Ovary (tissue), 9 donors: Measurements from ENCODE around the gene AKNA. TPM values are rescaled to one million over a fixed set of nuclear protein-coding genes. Genes with fewer than 3 reads are reported as not detected.

Experiments used
- DNase-seq, 5 donors: peaks; one replicate each; pipeline ENCODE4 v3.0.0-alpha.2; 2019 to 2020
- H3K27ac ChIP-seq, 2 donors: fragments of 200-600 bp; one replicate each; pipeline versions ENCODE4 v1.5.1 to v1.8.0; 2019 to 2022
- H3K27me3 ChIP-seq: fragments of 200-600 bp; one replicate; pipeline ENCODE4 v1.8.0; 2022
- H3K36me3 ChIP-seq: fragments of 200-600 bp; sonication (generic); one replicate; pipeline ENCODE4 v1.5.1; 2019
- H3K4me1 ChIP-seq: one replicate; pipeline ENCODE4 v1.8.1; 2013; ENCODE audit warnings: mild to moderate bottlenecking, moderate library complexity; ENCODE audit not compliant: insufficient read depth
- H3K4me3 ChIP-seq: fragments of 200-600 bp; sonication (generic); one replicate; pipeline ENCODE4 v1.5.1; 2017
- H3K9me3 ChIP-seq, 2 donors: fragments of 200-600 bp in 1 of 2; sonication (generic) in 1 of 2; one replicate each; pipeline versions ENCODE4 v1.5.1 to v1.8.1; 2013 to 2019; ENCODE audit warnings: mild to moderate bottlenecking in 1 of 2, moderate library complexity in 1 of 2
- EP300 ChIP-seq: sonication (generic); formaldehyde crosslinking; IDR thresholded peaks from one replicate; pipeline ENCODE4 v1.6.1; 2017; ENCODE audit warnings: antibody characterized with exemption
- POLR2A ChIP-seq: fragments of 450-650 bp; IDR thresholded peaks from one replicate; pipeline ENCODE4 v1.6.1; 2017; ENCODE audit warnings: antibody characterized with exemption, mild to moderate bottlenecking, moderate library complexity
- WGBS, 3 donors: extraction: QIAGEN DNeasy Blood & Tissue Kit in 1 of 3; methylation state at CpG; one replicate each; pipeline versions ENCODE4 v1.1.5 to v1.1.7; 2013 to 2017; 5-methylcytosine and 5-hydroxymethylcytosine counted together
- intact Hi-C, 4 donors: fragments of 100-400 bp; cut with DNase I; formaldehyde crosslinking; loops; one replicate each; pipeline versions ENCODE4 v1.11.0 to v1.15.1; 2022 to 2023
- polyA plus RNA-seq, 2 donors: library from polyadenylated mRNA; stranded (reverse); fragments of 200-250 nt in 1 of 2; fragments of 350-450 nt in 1 of 2; fragmentation: Illumina TruSeq in 1 of 2; extraction: RNeasy Lipid Tissue Mini Kit (QIAGEN cat#74804) in 1 of 2; gene quantifications; one replicate each; pipeline ENCODE4 v1.2.3, GENCODE V29; 2013 to 2014
- total RNA-seq, 7 donors: library from RNA; depleted of rRNA in 2 of 7; stranded (reverse); fragments of >200 nt in 2 of 7; fragmentation: NEBNext Ultra II Directional in 3 of 7; extraction: Animal tissue kit (Norgen Biotek cat#: 25700) in 3 of 7; gene quantifications; one replicate each; pipeline versions ENCODE4 v1.1.0 to v1.2.4, GENCODE V29; 2016 to 2023
- TF ChIP-seq, protein P1 (sequence below), 3 donors: fragments of 450-650 bp in 2 of 3; fragments of 200-600 bp in 1 of 3; IDR thresholded peaks; one replicate each; pipeline versions ENCODE4 v1.5.1 to v1.8.0; 2016 to 2022; ENCODE audit warnings: antibody characterized with exemption in 3 of 3, mild to moderate bottlenecking in 1 of 3
- donor health status: DM: no; HTN: no; CAD: no; lungs with moderate emphysema.
- donor health status: DM: no; HTN: no; CAD: no.
- donor health status: Bipolar disorder and iron deficiency.
- donor health status: DM: yes; HTN: yes; CAD: no.
- donor health status: DM: no; HTN: no; CAD: no.
- donor health status: DM: yes; HTN: yes; CAD: no.

The AKNA gene
- total and polyA plus RNA-seq, 9 donors: 12.9 to 123 (median 36.4) TPM

DNA sequence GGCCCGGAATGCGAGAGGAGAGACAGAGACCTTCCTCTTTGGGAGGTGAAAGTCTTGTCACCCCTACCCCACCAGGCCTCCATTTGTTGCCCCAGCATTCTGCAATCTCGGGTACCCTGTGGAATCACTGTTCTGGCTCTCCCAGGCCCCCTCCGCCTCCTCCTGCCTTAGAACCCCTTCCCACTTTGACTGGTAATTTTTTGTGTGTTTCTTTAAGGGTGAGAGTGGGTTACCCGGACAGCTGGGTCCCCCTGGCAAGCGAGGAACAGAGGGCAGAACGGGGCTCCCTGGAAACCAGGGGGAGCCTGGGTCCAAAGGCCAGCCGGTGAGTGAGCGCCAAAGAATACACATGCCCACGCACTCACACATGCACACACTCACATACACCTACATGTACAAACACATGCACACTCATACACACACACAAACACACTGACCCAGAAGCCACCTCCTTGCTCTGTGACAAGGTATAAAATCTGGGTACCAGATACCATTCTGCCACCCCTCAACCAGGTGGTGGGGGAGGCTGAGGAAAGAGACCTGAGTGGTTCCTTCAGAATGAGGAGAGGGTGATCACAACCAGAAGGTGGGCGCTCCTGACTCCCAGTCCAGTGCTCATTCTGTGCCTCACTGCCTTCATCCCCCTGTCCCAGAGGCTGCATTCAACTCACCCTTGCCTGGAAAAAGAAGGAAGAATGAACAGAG, 95.7 kb downstream of the AKNA start:
- Histone ChIP-seq H3K4me1 (no peaks in the 10 kb centered on the region), H3K9me3 (no peaks in the 10 kb centered on the region), H3K27ac (no peak overlapping the region), H3K36me3 (no peaks in the 10 kb centered on the region), H3K27me3 (no peaks in the 10 kb centered on the region), H3K4me3 (no peak overlapping the region)
- intact Hi-C loops: loop anchor here in 3 of 4 donors (1.0 to 5.0 kb wide), 4 partner anchors 184 to 410 kb away; no protein-coding TSS in a partner anchor
- peak; percentile 5 to 14 (median 7) for DNase-seq
- TF ChIP-seq POLR2A: no peak
- no peak for TF ChIP-seq EP300
- TF ChIP-seq, protein P1, sequence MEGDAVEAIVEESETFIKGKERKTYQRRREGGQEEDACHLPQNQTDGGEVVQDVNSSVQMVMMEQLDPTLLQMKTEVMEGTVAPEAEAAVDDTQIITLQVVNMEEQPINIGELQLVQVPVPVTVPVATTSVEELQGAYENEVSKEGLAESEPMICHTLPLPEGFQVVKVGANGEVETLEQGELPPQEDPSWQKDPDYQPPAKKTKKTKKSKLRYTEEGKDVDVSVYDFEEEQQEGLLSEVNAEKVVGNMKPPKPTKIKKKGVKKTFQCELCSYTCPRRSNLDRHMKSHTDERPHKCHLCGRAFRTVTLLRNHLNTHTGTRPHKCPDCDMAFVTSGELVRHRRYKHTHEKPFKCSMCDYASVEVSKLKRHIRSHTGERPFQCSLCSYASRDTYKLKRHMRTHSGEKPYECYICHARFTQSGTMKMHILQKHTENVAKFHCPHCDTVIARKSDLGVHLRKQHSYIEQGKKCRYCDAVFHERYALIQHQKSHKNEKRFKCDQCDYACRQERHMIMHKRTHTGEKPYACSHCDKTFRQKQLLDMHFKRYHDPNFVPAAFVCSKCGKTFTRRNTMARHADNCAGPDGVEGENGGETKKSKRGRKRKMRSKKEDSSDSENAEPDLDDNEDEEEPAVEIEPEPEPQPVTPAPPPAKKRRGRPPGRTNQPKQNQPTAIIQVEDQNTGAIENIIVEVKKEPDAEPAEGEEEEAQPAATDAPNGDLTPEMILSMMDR (IDR thresholded peaks at IDR 0.05): no peak
- WGBS, 3 donors: 85 to 93% (median 88%) methylated on average over 11 of the region's 11 CpGs

DNA sequence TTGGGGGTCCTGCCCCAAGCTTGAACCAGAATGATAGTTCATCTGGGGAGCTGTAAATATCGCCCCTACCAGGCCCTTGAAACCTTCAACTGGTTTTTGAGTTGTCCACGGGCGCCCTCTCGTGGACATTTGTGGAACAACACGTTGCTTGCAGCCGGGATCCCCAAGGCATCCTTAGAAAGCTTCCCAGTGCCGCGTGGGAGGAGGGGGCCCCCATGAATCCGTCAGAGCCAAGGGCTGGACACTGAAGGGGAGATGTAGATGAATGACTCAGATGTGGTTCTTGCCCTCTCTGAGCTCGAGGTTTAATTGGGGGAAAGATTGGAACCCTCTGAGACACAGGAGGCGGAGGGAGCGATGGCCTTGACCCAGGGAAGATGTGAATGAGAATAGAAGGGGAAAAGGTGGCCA, 96.7 kb downstream of the AKNA start:
- intact Hi-C loops: loop anchor here in 3 of 4 donors (1.0 to 5.0 kb wide), 4 partner anchors 183 to 409 kb away; no protein-coding TSS in a partner anchor

DNA sequence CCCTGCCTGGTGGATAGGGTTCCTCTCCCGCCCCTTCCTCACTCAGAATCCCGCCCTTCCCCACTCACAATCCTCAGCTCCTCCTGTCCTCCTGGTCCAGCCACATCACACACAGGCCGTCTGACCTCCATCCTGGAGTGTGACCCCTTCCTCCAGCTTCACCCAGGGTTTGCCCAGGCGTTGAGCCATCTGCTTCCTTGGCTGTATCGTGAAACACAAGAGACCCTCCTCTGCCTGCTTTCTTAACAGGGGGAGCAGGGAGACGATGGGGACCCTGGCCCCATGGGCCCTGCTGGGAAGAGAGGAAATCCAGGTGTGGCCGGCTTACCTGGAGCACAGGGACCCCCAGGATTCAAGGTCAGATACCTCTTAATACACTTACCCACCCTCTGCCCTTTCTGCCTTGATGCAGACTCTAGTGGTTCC, 97.2 kb downstream of the AKNA start:
- WGBS, 3 donors: 58 to 64% (median 63%) methylated on average over 7 of the region's 7 CpGs
- peak in 3 of 5 donors; percentile 13 to 31 (median 17) for DNase-seq
- H3K4me3 ChIP-seq: no peak overlapping the region
- H3K4me1 ChIP-seq: peaks cover 3% of the 10 kb centered on the region
- no peaks in the 10 kb centered on the region for H3K9me3 ChIP-seq
- no peak overlapping the region for H3K27ac ChIP-seq
- H3K27me3 ChIP-seq: no peaks in the 10 kb centered on the region
- intact Hi-C loops: loop anchor here in 3 of 4 donors (2.0 to 5.0 kb wide), 3 partner anchors 208 to 408 kb away; no protein-coding TSS in a partner anchor
- H3K36me3 ChIP-seq: no peaks in the 10 kb centered on the region
- TF ChIP-seq EP300 (no peak), POLR2A (no peak)
- TF ChIP-seq, protein P1 (IDR thresholded peaks at IDR 0.05): no peak

More for the DNA sequence above, 96.7 kb downstream of the AKNA start:
- no peaks in the 10 kb centered on the region for H3K36me3 ChIP-seq
- TF ChIP-seq, protein P1 (IDR thresholded peaks at IDR 0.05): peak; percentile 85 to 94 (median 92)
- no peak for TF ChIP-seq EP300
- peak; percentile 63 to 88 (median 83) for DNase-seq
- WGBS, 3 donors: 16 to 17% (median 17%) methylated on average over 12 of the region's 12 CpGs
- H3K27me3 ChIP-seq: no peaks in the 10 kb centered on the region
- no peak overlapping the region for H3K27ac ChIP-seq
- no peak overlapping the region for H3K4me3 ChIP-seq
- no peaks in the 10 kb centered on the region for H3K4me1 ChIP-seq
- H3K9me3 ChIP-seq: no peaks in the 10 kb centered on the region

DNA sequence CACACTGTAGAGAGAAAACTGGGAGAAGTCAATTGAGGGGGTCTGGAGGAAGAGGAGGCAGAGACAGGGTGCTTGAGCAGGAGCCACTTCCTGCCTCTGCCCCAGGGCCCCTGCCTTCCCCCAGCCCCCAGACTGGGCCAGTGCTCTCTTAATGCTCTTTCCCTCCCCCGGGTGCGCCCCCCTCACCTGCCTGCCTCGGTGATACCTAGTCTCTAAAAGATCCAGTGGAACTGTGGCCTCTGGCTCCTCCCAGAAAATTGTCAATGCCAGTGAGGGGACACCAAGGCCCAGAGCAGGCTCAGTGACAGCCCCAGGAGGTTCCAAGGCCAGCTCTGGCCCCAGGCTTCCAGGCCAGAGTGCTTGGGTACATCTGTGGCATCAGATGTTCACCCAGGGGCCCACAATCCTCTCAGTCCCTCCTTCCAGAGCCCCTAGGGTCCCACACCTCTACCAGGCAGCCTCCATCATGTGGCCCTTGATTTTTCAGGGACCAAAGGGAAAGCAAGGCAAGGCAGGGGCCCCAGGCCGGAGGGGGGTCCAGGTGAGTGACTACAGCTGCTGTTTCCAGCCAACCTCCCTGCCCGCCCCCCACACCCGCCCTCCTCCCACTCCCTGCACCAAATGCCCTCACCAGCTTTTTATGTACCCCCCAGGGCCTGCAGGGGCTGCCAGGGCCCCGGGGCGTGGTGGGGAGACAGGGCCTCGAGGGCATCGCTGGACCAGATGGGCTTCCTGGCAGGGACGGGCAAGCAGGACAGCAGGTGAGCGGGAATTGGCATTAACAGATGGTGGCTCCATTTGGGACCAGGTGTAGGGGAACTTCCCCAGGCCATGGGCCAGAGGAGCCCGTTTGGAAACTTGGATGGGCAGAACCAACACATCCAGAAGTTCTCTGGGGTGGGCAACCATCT, 98.0 kb downstream of the AKNA start:
- no peak overlapping the region for H3K4me3 ChIP-seq
- H3K27ac ChIP-seq: no peak overlapping the region
- 82 to 89% (median 88%) methylated on average over 13 of the region's 13 CpGs for WGBS, 3 donors
- DNase-seq: peak; percentile 7 to 38 (median 24)
- H3K9me3 ChIP-seq: no peaks in the 10 kb centered on the region
- TF ChIP-seq, protein P1 (IDR thresholded peaks at IDR 0.05): no peak
- no peak for TF ChIP-seq POLR2A
- no peak for TF ChIP-seq EP300
- no peaks in the 10 kb centered on the region for H3K27me3 ChIP-seq
- peaks cover 8% of the 10 kb centered on the region for H3K4me1 ChIP-seq
- intact Hi-C loops: loop anchor here (2.0 to 5.0 kb wide), 6 partner anchors 133 to 408 kb away; partner anchors contain the start of gene COL27A1 (in 1 of the 4)
- H3K36me3 ChIP-seq: no peaks in the 10 kb centered on the region
